D721Med (cell line): ENCODE measurements around the gene THBD.

ENCODE experiments used
- DNase-seq: peaks from one replicate; pipeline ENCODE4 v3.0.0; 2011; ENCODE audit warnings: low spot score; ENCODE audit not compliant: insufficient read length
- FAIRE-seq: peaks from 2 replicates; lab custom pipeline; 2011; peaks lifted over from hg19 to GRCh38; lab: Jason Lieb, UNC
- CTCF ChIP-seq: IDR thresholded peaks from 2 replicates; pipeline ENCODE4 v1.5.1; 2012; ENCODE audit warnings: mild to moderate bottlenecking, control low read depth; ENCODE audit not compliant: insufficient read depth; ENCODE audit errors: missing control alignments

The THBD gene

GRCh38 chr20:23043376-23043775, 6.1 kb downstream of the THBD start:
- DNase-seq (no peak), FAIRE-seq (no peak)
- TF ChIP-seq CTCF, result no peak

GRCh38 chr20:23042270-23042669, 7.2 kb downstream of the THBD start:
- no peak for FAIRE-seq
- no peak for DNase-seq
- TF ChIP-seq CTCF, result no peak

- TF ChIP-seq CTCF, result no peak
- FAIRE-seq, result no peak
- no peak for DNase-seq
Measured at GRCh38 chr20:23039885-23040508, 9.5 kb downstream of the THBD start.

GRCh38 chr20:23039136-23039875, 10.2 kb downstream of the THBD start:
- DNase-seq (no peak), FAIRE-seq (no peak)
- TF ChIP-seq CTCF, result no peak

GRCh38 chr20:23037017-23037481, 12.4 kb downstream of the THBD start:
- no peak for DNase-seq
- no peak for TF ChIP-seq CTCF
- FAIRE-seq, result no peak

- no peak for DNase-seq
- TF ChIP-seq CTCF, result no peak
- no peak for FAIRE-seq
Measured at GRCh38 chr20:23036371-23036770, 13.1 kb downstream of the THBD start.

- FAIRE-seq (no peak), DNase-seq (no peak)
- no peak for TF ChIP-seq CTCF
Measured at GRCh38 chr20:23035731-23036130, 13.7 kb downstream of the THBD start.
